Measurements from ENCODE around the gene PIGX. TPM values are rescaled to one million over a fixed set of nuclear protein-coding genes. Genes with fewer than 3 reads are reported as not detected.

The PIGX gene
- polyA plus RNA-seq, 1 donor = 13.5 TPM

DNA sequence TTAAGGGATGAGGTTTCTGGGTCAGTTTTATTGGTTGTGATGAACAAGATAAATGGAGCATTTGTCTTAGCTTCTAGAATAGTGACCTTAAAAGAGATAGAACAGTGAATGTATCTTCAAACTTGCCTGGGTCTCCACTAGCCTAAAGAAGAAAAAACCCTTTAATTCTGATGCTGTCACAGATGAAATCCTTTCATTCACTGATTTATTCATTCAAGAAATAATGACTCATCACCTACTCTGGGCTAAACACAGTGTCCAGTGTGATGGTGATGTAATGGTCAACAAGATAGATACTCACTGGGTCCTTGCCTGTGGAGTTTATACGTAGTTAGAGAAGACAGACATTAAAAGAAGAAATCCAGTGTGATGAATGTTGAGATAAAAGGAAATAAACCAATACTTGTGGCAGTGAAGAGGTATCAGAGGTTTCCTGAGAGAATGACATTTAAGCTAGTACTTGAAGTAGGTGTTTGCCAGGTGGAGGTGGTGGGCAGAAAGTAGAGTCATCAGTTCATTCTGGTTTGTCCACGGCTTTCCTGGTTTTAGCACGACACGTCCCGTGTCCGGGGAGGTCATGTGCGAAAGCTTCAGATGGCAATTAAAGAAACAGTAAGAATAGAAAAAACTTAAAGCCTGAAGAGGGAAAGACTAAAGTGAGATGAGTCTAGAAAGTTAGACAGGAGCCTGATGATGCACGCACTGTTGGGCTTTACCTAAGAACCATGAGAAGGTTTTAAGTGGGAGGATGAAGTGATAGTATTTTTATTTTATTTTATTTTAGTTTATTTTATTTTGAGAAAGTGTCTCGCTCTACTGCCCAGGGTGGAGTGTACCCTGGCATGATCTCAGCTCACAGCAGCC, 45.9 kb downstream of the PIGX start:
- no peak for DNase-seq

DNA sequence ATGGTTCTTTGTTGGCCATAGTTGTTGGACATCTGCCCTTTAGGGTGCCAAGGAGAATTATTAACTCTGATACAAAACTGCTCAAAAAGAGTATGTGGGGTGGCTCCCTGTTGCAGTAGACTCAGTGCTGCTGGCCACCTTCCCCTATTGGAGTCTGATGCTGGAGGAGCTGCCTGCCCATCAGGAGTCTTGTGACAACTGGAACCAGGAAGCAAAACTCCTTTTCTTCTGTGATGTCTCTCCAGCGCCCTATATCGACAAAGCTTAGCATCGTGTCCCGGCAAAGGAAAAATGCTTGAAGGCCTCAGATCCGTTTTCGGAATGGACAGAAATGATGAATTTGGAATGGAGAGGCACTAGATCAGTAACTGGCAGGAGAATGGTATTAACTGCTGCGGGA, 51.0 kb downstream of the PIGX start:
- DNase-seq = no peak

DNA sequence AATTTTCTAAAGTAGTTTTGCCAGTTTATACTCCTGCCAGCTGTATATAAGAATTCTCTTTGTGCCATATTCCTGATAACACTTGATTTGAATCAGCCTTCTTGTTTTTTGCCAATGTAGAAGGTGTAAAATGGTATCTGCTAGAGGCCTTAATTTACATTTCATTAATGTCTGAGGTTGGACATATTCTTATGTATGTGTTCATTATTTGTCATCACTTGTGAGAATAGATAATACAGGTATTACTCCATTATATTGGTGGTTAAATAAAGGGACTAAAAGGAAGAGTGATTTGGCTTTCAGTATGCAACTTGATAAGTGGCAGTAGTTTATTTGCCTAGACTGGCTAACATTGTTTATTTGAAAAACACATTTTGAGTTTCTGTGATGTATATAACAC, 53.3 kb downstream of the PIGX start:
- DNase-seq = no peak

DNA sequence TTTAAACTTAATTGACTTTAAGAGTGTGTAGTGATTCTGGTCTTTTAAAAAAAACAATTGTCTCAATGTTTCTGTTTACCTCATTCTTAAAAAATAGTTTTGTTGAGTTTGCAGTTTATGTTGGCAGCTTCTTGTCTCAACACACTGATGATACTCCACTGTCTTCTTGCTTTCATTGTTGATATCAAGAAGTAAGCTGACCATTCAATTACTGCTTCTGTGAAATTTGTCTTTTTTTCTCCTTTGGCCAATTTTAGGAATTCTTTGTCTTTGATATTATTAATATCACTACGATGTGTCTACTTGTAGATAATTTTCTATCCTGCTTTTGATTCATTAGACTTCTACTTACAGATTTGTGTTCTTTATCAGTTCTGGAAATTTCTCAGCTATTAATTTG, 58.9 kb downstream of the PIGX start:
- DNase-seq = no peak

DNA sequence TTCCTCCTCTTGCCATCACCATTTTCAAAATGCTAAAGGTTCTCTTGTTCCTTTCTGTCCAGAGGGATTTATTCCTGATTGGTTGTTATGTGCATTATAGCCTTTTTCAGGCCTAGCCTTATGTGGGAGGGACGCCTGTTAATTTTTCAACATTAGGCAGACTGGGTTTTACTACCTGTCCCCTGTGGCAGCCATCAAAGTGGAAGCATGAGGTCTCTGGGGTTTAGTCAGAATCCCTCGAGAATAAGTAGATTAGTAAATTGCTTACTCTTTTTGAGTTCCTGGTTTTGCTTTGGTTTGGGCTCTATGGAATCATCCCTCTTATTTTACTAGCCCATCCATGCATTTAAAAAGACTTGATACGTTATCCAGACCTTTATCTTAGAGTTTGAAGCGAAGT, 59.9 kb downstream of the PIGX start:
- no peak for DNase-seq

DNA sequence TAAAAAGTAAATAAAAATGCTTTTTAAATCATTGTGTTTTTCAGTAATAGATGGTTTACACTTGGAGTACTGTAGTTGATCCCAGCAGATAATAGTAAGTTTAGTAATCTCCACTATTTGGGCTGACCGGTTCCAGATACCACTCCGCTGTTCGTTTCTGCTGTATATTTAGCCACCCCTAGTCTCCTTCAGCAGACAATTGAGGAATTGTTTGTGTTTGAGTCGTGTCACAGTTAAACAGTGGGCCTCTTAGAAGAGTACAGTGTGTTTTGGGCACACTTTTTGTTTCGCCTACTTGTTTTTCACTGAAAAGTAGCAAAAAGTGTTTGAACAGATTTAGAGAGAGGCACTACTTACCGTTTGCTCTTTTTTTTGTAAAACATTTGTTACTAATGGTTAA, 60.7 kb downstream of the PIGX start:
- no peak for DNase-seq

DNA sequence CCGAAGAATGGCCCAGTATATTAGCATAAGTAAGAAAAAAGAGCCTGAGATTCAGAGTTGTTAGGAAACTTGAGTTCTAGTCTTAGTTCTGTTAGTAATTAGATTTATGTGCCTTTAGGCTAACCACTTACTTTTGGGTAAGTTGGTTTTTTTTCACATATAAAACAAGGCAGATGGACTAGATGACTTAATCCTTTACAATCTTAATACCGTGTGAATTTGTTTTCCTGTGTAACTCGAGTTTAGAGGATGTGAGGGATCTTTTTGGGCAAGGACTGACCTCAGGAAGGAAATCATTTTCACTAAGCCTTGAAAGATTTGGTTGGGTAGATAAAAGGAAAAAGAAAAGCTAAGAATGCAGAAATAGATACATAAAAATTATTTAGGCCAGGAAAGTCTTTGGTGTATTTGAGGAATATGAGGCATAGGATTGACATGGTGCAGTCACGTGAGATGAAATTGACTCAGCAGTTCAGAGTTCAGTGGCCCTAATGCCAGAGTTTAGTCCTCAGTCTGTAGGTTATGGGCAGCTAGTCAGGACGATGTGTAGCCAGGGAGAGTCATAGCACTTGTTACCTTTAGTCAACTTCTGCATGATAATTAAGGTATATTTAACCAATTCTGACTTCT, 62.1 kb downstream of the PIGX start:
- no peak for DNase-seq

DNA sequence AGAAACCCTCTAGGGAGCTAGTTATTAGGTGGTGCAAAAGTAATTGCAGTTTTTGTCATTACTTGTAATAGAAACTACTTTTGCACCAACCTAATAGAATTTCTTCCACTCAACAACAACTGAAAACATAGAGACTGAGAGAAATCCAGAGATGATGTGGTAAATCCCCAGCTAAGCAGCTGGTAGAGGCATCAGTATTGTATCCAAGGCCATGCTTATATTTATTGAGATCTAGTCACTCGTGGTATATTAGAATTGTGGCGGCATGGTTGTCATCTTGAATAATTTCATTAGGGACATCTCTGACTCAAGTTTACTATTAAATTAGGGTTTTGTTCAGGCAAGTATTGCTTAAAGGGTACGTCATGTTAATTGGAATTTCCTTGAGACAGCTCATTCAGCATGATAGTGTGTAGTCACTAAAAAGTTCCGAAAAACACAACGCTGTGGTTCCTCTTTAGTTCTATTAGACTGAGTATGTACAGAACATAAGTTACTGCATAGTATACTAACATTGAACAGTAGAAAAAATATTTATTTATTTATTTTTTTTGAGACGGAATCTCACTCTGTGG, 62.8 kb downstream of the PIGX start:
- no peak for DNase-seq

DNA sequence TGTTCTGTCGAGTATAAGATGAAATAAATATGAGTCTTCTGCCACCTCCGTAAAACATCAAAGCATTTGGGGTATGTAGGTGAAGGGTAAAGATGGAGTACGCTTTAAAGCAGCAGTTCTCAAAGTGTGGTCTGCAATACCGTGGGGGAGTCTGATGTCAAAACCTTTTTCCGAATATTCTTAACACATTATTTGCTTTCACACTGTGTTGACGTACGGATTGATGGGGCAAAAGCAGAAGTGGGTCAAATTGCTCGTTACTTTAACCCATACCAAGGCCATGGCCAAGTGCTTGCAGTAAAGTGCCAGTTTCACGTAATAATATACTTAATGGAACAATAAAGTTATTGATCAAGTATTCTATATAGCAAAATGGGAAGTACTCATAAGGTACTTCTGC, 63.8 kb downstream of the PIGX start:
- no peak for DNase-seq

DNA sequence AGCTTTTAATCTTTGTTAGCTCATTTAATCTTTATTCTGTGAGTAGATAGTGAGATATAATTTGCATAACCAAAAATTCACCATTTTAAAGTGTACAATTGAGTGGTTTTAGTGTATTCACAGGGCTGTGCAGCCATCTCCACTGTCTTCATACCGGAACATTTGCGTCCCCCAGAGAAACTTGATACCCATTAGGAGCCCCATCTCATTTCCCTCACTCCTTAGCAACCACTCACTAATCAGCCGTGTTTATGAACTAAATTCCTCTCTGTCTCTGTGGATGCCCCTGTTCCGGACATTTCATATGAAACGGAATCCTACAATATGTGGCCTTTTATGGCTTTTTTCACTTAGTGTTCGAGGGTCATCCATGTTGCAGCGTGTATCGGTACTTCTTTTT, 65.7 kb downstream of the PIGX start:
- no peak for DNase-seq

DNA sequence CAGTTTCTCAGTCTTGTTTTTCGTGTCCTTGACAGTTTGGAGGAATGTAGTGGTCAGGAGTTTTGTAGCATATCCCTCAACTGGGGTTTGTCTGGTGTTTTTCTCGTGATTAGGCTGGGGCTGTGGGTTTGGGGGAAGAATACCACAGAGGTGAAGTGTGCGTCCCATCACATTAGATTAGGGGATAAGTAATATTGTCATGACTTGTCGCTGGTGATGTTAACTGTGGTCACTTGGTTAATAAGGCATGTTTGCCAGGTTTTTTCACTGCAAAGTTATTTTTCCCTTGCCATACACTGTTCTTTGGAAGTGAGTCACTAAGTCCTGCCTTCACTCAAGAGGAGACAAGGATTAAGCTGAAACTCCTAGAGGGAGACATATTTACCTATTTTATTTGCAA, 66.6 kb downstream of the PIGX start:
- DNase-seq = no peak

DNA sequence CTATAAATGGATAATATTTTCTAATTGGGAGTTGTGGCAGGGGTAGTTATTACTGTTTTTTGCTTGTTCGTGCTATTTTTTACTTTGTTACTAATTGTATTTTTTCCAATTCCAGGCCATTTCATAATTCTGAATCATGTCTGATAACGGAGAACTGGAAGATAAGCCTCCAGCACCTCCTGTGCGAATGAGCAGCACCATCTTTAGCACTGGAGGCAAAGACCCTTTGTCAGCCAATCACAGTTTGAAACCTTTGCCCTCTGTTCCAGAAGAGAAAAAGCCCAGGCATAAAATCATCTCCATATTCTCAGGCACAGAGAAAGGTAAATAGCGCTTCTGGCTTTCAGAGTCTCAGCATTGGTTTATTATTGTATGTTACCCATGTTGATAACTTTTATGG, 70.3 kb downstream of the PIGX start:
- no peak for DNase-seq

Other genes starting within 250 kb of the PIGX start
- 9.6 TPM for gene RNF168, start 208.6 kb upstream of the PIGX start, polyA plus RNA-seq (ENCODE audit: insufficient read length)
- 1.5 TPM for gene SMCO1, start 197.0 kb upstream of the PIGX start, polyA plus RNA-seq (ENCODE audit: insufficient read length)
- gene WDR53, start 143.8 kb upstream of the PIGX start, polyA plus RNA-seq (ENCODE audit: insufficient read length) = 8.9 TPM
- gene FBXO45, start 143.7 kb upstream of the PIGX start, polyA plus RNA-seq (ENCODE audit: insufficient read length) = 14.0 TPM
- 5.7 TPM for gene NRROS, start 72.7 kb upstream of the PIGX start, polyA plus RNA-seq (ENCODE audit: insufficient read length)
- gene CEP19, start 127 bp upstream of the PIGX start, polyA plus RNA-seq (ENCODE audit: insufficient read length) = 2.3 TPM
- gene PAK2, start 27.5 kb downstream of the PIGX start, polyA plus RNA-seq (ENCODE audit: insufficient read length) = 46.6 TPM
- 19.0 TPM for gene SENP5, start 155.5 kb downstream of the PIGX start, polyA plus RNA-seq (ENCODE audit: insufficient read length)
- gene NCBP2, start 230.2 kb downstream of the PIGX start, polyA plus RNA-seq (ENCODE audit: insufficient read length) = 69.3 TPM

All from hindlimb muscle (tissue), 1 donor.